ENCODE results near the gene SLC2A9. TPM values are rescaled to one million over a fixed set of nuclear protein-coding genes. Genes with fewer than 3 reads are reported as not detected.
"Not testable (repeated sequence)": the region's sequence is repeated elsewhere in the genome, so short reads cannot be mapped to it uniquely, and the experiment has no call there.

The SLC2A9 gene
- total RNA-seq, 2 donors from 2014 or later, result 9.8 to 15.3 TPM

GRCh38 chr4:9988363-9988749, 32.9 kb downstream of the SLC2A9 start:
- DNase-seq (ENCODE audit: low spot score), result no peak
- no peak for TF ChIP-seq POLR2AphosphoS5 (IDR thresholded peaks at IDR 0.05)
- TF ChIP-seq, protein P1, sequence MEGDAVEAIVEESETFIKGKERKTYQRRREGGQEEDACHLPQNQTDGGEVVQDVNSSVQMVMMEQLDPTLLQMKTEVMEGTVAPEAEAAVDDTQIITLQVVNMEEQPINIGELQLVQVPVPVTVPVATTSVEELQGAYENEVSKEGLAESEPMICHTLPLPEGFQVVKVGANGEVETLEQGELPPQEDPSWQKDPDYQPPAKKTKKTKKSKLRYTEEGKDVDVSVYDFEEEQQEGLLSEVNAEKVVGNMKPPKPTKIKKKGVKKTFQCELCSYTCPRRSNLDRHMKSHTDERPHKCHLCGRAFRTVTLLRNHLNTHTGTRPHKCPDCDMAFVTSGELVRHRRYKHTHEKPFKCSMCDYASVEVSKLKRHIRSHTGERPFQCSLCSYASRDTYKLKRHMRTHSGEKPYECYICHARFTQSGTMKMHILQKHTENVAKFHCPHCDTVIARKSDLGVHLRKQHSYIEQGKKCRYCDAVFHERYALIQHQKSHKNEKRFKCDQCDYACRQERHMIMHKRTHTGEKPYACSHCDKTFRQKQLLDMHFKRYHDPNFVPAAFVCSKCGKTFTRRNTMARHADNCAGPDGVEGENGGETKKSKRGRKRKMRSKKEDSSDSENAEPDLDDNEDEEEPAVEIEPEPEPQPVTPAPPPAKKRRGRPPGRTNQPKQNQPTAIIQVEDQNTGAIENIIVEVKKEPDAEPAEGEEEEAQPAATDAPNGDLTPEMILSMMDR (IDR thresholded peaks at IDR 0.05), result no peak
- TF ChIP-seq POLR2A (IDR thresholded peaks at IDR 0.05), result no peak
- intact Hi-C loops (cut with DNase I), result no loop called here

GRCh38 chr4:9987749-9988362, 33.4 kb downstream of the SLC2A9 start:
- no peak for TF ChIP-seq POLR2AphosphoS5 (IDR thresholded peaks at IDR 0.05)
- TF ChIP-seq, protein P1 (IDR thresholded peaks at IDR 0.05), result no peak
- Histone ChIP-seq H3K9me3 (no peaks in the 10 kb centered on the region), H3K27me3 (replicated peaks; ENCODE audit: insufficient read depth) (no peaks in the 10 kb centered on the region), H3K4me1 (replicated peaks) (no peaks in the 10 kb centered on the region), H3K36me3 (no peaks in the 10 kb centered on the region), H3K4me3 (no peak overlapping the region), H3K27ac (no peak overlapping the region)
- 95% methylated on average over 5 of the region's 5 CpGs for WGBS
- intact Hi-C loops (cut with DNase I), result no loop called here
- DNase-seq (ENCODE audit: low spot score), result no peak

More at GRCh38 chr4:9988363-9988749, 32.9 kb downstream of the SLC2A9 start:
- H3K27ac ChIP-seq, result no peak overlapping the region
- no peaks in the 10 kb centered on the region for H3K9me3 ChIP-seq
- no peaks in the 10 kb centered on the region for H3K27me3 ChIP-seq (replicated peaks; ENCODE audit: insufficient read depth)
- no peak overlapping the region for H3K4me3 ChIP-seq
- WGBS, result 41% methylated on average over 1 of the region's 1 CpG
- H3K36me3 ChIP-seq, result no peaks in the 10 kb centered on the region
- no peaks in the 10 kb centered on the region for H3K4me1 ChIP-seq (replicated peaks)

DNA sequence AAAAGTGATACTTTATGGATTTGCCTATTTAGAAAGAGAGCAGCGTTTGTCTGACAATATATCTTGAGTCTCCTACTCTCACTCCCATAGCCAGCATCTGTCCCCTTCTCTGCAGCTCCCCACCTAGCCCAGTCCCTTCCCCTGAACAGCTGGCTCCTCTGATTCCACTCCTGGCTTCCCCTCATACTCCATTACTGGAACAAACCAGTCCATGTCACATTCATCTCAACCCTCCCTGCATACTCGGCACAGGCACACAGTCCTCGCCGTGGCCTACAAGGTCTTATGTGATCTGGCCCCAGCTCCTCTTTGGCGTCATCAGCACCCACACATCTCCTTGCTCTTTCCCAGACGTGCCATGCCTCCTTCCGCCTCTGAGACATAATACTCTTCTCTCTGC, 36.7 kb downstream of the SLC2A9 start:
- Histone ChIP-seq H3K27me3 (replicated peaks; ENCODE audit: insufficient read depth) (no peaks in the 10 kb centered on the region), H3K9me3 (no peaks in the 10 kb centered on the region), H3K4me1 (replicated peaks) (no peaks in the 10 kb centered on the region), H3K4me3 (no peak overlapping the region), H3K27ac (no peak overlapping the region), H3K36me3 (no peaks in the 10 kb centered on the region)
- no peak for DNase-seq (ENCODE audit: low spot score)
- TF ChIP-seq POLR2A (IDR thresholded peaks at IDR 0.05) (no peak), POLR2AphosphoS5 (IDR thresholded peaks at IDR 0.05) (no peak)
- TF ChIP-seq, protein P1 (IDR thresholded peaks at IDR 0.05), result no peak
- 97% methylated on average over 7 of the region's 7 CpGs for WGBS
- intact Hi-C loops (cut with DNase I), result no loop called here

DNA sequence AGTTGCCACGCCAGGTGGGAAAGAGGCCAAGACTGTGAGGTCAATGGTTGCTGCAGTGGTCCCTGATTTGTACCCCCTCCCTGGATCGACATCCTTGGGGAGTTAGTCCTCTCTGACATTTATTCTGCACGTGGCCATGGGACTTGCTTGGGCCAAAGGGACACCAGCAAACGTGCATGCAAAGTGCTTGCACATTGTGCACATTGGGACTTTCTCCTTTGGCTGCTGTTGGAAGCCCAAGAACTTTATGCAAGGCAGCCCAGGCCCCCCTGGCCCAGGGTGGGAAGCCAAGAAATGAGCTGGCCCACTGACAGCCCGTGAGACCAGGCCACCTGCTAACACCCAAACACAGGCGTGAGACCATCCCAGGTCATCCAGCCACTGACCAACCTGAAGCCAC, 38.1 kb downstream of the SLC2A9 start:
- DNase-seq (ENCODE audit: low spot score), result no peak
- Histone ChIP-seq H3K36me3 (no peaks in the 10 kb centered on the region), H3K27ac (no peak overlapping the region), H3K4me3 (no peak overlapping the region), H3K27me3 (replicated peaks; ENCODE audit: insufficient read depth) (no peaks in the 10 kb centered on the region), H3K9me3 (no peaks in the 10 kb centered on the region), H3K4me1 (replicated peaks) (no peaks in the 10 kb centered on the region)
- 92% methylated on average over 6 of the region's 6 CpGs for WGBS
- intact Hi-C loops (cut with DNase I), result no loop called here
- TF ChIP-seq, protein P1 (IDR thresholded peaks at IDR 0.05), result no peak
- TF ChIP-seq POLR2AphosphoS5 (IDR thresholded peaks at IDR 0.05), result no peak
- TF ChIP-seq POLR2A (IDR thresholded peaks at IDR 0.05), result no peak

DNA sequence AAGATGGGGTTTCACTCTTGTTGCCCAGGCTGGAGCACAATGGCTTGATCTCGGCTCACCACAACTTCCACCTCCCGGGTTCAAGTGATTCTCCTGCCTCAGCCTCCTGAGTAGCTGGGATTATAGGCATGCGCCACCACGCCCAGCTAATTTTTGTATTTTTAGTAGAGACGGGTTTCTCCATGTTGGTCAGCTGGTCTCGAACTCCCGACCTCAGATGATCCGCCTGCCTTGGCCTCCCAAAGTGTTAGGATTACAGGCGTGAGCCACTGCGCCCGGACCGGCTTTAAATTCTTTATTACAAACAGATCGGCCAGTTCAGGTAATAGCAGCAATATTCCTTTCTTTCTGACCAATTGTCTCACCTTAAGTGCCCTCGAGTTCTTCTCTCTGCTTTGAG, 39.4 kb downstream of the SLC2A9 start:
- H3K9me3 ChIP-seq; DNase-seq (ENCODE audit: low spot score); intact Hi-C loops (cut with DNase I); H3K27me3 ChIP-seq (replicated peaks; ENCODE audit: insufficient read depth); H3K4me1 ChIP-seq (replicated peaks); H3K36me3 ChIP-seq; H3K27ac ChIP-seq; H3K4me3 ChIP-seq: not testable (repeated sequence)
- 92% methylated on average over 14 of the region's 14 CpGs for WGBS
